ENCODE results near the gene CYP19A1.

Gene CYP19A1

GRCh38 chr15:51243774-51244173 is 94.6 kb downstream of the CYP19A1 start:
- in situ Hi-C loops (cut with MboI; ENCODE audit: low sequenced_read_pairs, unreplicated experiment): no loop called here
- TF ChIP-seq, protein P1, sequence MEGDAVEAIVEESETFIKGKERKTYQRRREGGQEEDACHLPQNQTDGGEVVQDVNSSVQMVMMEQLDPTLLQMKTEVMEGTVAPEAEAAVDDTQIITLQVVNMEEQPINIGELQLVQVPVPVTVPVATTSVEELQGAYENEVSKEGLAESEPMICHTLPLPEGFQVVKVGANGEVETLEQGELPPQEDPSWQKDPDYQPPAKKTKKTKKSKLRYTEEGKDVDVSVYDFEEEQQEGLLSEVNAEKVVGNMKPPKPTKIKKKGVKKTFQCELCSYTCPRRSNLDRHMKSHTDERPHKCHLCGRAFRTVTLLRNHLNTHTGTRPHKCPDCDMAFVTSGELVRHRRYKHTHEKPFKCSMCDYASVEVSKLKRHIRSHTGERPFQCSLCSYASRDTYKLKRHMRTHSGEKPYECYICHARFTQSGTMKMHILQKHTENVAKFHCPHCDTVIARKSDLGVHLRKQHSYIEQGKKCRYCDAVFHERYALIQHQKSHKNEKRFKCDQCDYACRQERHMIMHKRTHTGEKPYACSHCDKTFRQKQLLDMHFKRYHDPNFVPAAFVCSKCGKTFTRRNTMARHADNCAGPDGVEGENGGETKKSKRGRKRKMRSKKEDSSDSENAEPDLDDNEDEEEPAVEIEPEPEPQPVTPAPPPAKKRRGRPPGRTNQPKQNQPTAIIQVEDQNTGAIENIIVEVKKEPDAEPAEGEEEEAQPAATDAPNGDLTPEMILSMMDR (IDR thresholded peaks at IDR 0.05; ENCODE audit: borderline replicate concordance, control extremely low read depth, extremely low read depth, insufficient read depth, missing control alignments): no peak
- peak; percentile 37 for DNase-seq (ENCODE audit: low spot score)

DNA sequence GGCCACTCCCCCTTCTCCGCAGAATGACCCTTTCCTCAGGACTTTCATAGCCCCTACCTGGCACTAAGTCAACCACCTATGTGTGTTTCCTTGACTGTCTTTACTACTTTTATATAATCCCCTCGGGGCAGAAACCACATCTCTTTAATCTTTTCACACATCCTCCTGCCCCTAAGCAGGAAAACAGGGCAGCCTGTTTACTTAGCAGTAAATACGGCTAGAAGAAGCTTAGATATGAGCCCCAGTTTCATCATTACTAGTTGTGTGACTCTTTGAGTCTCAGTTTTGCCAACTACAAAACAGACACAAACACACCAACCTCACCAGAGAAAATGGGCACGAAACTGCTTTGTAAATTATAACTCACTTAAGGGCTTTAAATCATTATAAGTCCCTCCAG is 98.3 kb downstream of the CYP19A1 start:
- TF ChIP-seq, protein P1 (IDR thresholded peaks at IDR 0.05; ENCODE audit: borderline replicate concordance, control extremely low read depth, extremely low read depth, insufficient read depth, missing control alignments): no peak
- no peak for DNase-seq (ENCODE audit: low spot score)

GRCh38 chr15:51237816-51238215 is 100.6 kb downstream of the CYP19A1 start:
- TF ChIP-seq, protein P1 (IDR thresholded peaks at IDR 0.05; ENCODE audit: borderline replicate concordance, control extremely low read depth, extremely low read depth, insufficient read depth, missing control alignments): no peak
- in situ Hi-C loops (cut with MboI; ENCODE audit: low sequenced_read_pairs, unreplicated experiment): no loop called here
- DNase-seq (ENCODE audit: low spot score): no peak

More for the DNA sequence above, 98.3 kb downstream of the CYP19A1 start:
- in situ Hi-C loops (cut with MboI; ENCODE audit: low sequenced_read_pairs, unreplicated experiment): no loop called here

DNA sequence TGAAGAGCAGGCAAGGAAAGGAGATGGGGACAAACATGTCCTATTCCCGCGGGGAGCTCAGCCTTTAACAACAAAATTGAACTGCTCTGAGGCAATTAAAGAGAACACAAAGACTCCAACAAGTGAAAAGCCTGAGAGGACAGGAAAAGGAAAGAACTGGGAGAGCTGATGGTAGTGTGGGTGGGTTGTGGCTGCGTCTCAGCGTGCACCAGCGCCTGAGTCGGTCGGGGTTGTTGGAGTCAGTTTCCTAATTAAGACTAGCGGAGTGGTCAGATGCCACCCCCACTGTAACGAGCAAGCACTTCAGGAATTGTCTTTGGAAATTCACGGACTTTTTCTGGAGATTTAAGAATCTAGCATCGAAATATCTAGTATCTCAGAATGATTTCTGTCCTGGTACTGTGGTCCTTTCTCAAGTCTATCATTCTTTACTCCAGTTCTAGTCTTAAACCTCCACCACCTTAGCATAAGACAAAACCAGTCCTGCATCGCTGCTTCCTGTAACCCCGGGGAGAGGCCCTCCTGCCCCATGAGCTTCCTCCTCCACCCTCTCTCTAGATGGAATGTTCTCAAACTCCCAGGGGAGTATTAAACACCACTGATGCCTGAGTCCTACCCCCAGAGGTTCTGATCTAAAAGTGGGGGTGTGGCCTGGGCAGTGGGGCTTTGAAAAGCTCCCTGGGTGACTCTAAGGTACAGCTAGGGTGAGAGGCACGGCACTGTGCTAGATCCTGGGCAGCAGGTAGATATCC is 104.0 kb downstream of the CYP19A1 start:
- no peak for DNase-seq (ENCODE audit: low spot score)
- in situ Hi-C loops (cut with MboI; ENCODE audit: low sequenced_read_pairs, unreplicated experiment): no loop called here
- TF ChIP-seq, protein P1 (IDR thresholded peaks at IDR 0.05; ENCODE audit: borderline replicate concordance, control extremely low read depth, extremely low read depth, insufficient read depth, missing control alignments): no peak

- DNase-seq (ENCODE audit: low spot score): no peak
- in situ Hi-C loops (cut with MboI; ENCODE audit: low sequenced_read_pairs, unreplicated experiment): no loop called here
- TF ChIP-seq, protein P1 (IDR thresholded peaks at IDR 0.05; ENCODE audit: borderline replicate concordance, control extremely low read depth, extremely low read depth, insufficient read depth, missing control alignments): no peak
Measured at GRCh38 chr15:51232581-51232980, 105.8 kb downstream of the CYP19A1 start.

DNA sequence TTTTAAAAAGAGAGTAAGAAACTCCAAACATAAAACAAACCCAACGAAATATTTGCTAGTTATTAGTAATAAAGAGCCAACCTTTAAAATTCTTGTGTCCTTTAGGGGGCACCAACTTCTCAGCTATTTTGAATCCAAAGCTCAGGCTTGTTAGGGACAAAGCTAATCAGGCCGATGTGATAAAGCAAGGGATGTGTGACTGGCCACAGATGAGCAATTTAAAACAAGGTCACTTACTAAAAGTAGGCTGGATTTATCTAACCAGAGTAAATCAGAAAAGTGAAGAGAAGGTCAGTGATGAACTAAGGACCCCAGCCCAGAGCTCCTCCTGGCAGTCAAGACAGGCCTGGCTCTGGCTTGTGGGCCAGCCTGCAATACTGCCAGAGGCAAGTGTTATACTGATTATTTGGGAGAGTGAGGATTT is 108.5 kb downstream of the CYP19A1 start:
- DNase-seq (ENCODE audit: low spot score): peak; percentile 45
- in situ Hi-C loops (cut with MboI; ENCODE audit: low sequenced_read_pairs, unreplicated experiment): no loop called here
- TF ChIP-seq, protein P1 (IDR thresholded peaks at IDR 0.05; ENCODE audit: borderline replicate concordance, control extremely low read depth, extremely low read depth, insufficient read depth, missing control alignments): peak; percentile 43

Data from GM13976 (cell line).